B cell (primary cell): ENCODE results near the gene NKG7. TPM values are rescaled to one million over a fixed set of nuclear protein-coding genes. Genes with fewer than 3 reads are reported as not detected.
A peak's percentile ranks its signal among the peaks of the same experiment; 100 is the strongest.

Source experiments
- ATAC-seq: fragments of 200-7000 bp; cut with Tn5 transposase; one replicate; pipeline ENCODE4 v1.10.0; 2021; ENCODE audit warnings: low read depth, mild to moderate bottlenecking, moderate number of reproducible peaks, moderate library complexity
- CTCF ChIA-PET: fragments of 350-600 bp; sonication (Branson Sonifier 250); formaldehyde crosslinking; loops from one replicate; lab custom pipeline; 2021; ENCODE audit warnings: antibody characterized with exemption, inconsistent platforms; lab: Charles Lee
- POLR2A ChIA-PET: fragments of 350-600 bp; sonication (Branson Sonifier 250); formaldehyde crosslinking; loops from one replicate; lab custom pipeline; 2021; ENCODE audit warnings: antibody characterized with exemption; lab: Charles Lee
- DNase-seq: peaks from one replicate; pipeline ENCODE4 v3.0.0; 2013
- H2AFZ ChIP-seq: 2 replicates; pipeline ENCODE4 v1.6.1; 2012; ENCODE audit warnings: mild to moderate bottlenecking, low read depth, low read length; ENCODE audit not compliant: insufficient read depth, poor library complexity, severe bottlenecking
- H3K27ac ChIP-seq, 2 donors: 1 replicate in 1 of 2; 2 replicates in 1 of 2; pipeline ENCODE4 v1.5.1; 2012 to 2013; ENCODE audit warnings: low read length in 2 of 2, mild to moderate bottlenecking in 2 of 2, moderate library complexity in 1 of 2
- H3K27me3 ChIP-seq, 4 experiments: fragments of 200-600 bp in 1 of 4; sonication (generic) in 1 of 4; replicated peaks in 1 of 4; 1 replicate in 2 of 4; 2 replicates in 2 of 4; pipeline versions ENCODE4 v1.6.1 to v1.7.0; 2013 to 2016; ENCODE audit warnings: low read length in 3 of 4, mild to moderate bottlenecking in 2 of 4, mixed read lengths in 1 of 4, moderate library complexity in 1 of 4; ENCODE audit not compliant: insufficient read depth in 4 of 4, control insufficient read depth in 3 of 4; ENCODE audit errors: control extremely low read depth in 1 of 4
- H3K36me3 ChIP-seq, 2 experiments: replicated peaks in 1 of 2; 1 replicate in 1 of 2; 2 replicates in 1 of 2; pipeline versions ENCODE4 v1.6.1 to v1.7.1; 2013; ENCODE audit warnings: low read length in 1 of 2; ENCODE audit not compliant: insufficient read depth in 2 of 2, control insufficient read depth in 1 of 2; ENCODE audit errors: control extremely low read depth in 1 of 2, extremely low read depth in 1 of 2
- H3K4me1 ChIP-seq, 2 donors: fragments of 200-600 bp in 1 of 2; sonication (generic) in 1 of 2; 1 replicate in 1 of 2; 2 replicates in 1 of 2; pipeline versions ENCODE4 v1.5.1 to v1.6.1; 2013 to 2017; ENCODE audit warnings: low read length in 2 of 2; ENCODE audit not compliant: control insufficient read depth in 2 of 2, insufficient read depth in 2 of 2
- H3K4me2 ChIP-seq: replicated peaks from 2 replicates; pipeline ENCODE3; 2012; ENCODE audit warnings: mild to moderate bottlenecking, low read depth, low read length; ENCODE audit not compliant: poor library complexity, severe bottlenecking
- H3K4me3 ChIP-seq, 5 experiments: fragments of 200-600 bp in 1 of 5; sonication (generic) in 1 of 5; 1 replicate in 3 of 5; 2 replicates in 2 of 5; pipeline versions ENCODE4 v1.5.1 to v1.7.0; 2011 to 2016; ENCODE audit warnings: low read length in 4 of 5, mild to moderate bottlenecking in 4 of 5, low read depth in 2 of 5, control low read depth in 1 of 5, moderate library complexity in 1 of 5; ENCODE audit not compliant: insufficient read depth in 1 of 5; ENCODE audit errors: control extremely low read depth in 1 of 5, extremely low read depth in 1 of 5
- H3K79me2 ChIP-seq: fragments of 200-600 bp; sonication (generic); one replicate; pipeline ENCODE4 v1.6.0; 2016; ENCODE audit warnings: low read length; ENCODE audit not compliant: control insufficient read depth, insufficient read depth
- H3K9ac ChIP-seq: fragments of 200-600 bp; sonication (generic); 2 replicates; pipeline ENCODE4 v1.6.1; 2017; ENCODE audit warnings: mild to moderate bottlenecking, low read length, moderate library complexity
- H3K9me3 ChIP-seq, 3 donors: one replicate each; pipeline versions ENCODE4 v1.6.1 to v1.7.1; 2013; ENCODE audit warnings: low read length in 2 of 3; ENCODE audit not compliant: control insufficient read depth in 2 of 3, insufficient read depth in 1 of 3; ENCODE audit errors: control extremely low read depth in 1 of 3
- H4K20me1 ChIP-seq: 2 replicates; pipeline ENCODE4 v1.6.0; 2012; ENCODE audit warnings: mild to moderate bottlenecking, low read length; ENCODE audit not compliant: insufficient read depth, control insufficient read depth, poor library complexity, severe bottlenecking
- H3K27ac Mint-ChIP-seq: one replicate; pipeline ENCODE4 v1.8.0; 2021; ENCODE audit warnings: mixed read lengths
- H3K27me3 Mint-ChIP-seq: one replicate; pipeline ENCODE4 v1.8.0; 2021; ENCODE audit warnings: mixed read lengths
- H3K4me1 Mint-ChIP-seq: one replicate; pipeline ENCODE4 v1.8.0; 2021; ENCODE audit warnings: mixed read lengths
- H3K4me3 Mint-ChIP-seq: one replicate; pipeline ENCODE4 v1.8.0; 2021; ENCODE audit warnings: mixed read lengths
- H3K9me3 Mint-ChIP-seq: one replicate; pipeline ENCODE4 v1.8.0; 2022; ENCODE audit warnings: mixed read lengths; ENCODE audit not compliant: insufficient read depth
- EZH2 ChIP-seq: IDR thresholded peaks from 2 replicates; pipeline ENCODE4 v1.6.1; 2012; ENCODE audit warnings: borderline replicate concordance, low read depth, mild to moderate bottlenecking, moderate library complexity, low read length; ENCODE audit not compliant: insufficient read depth, poor library complexity, severe bottlenecking
- WGBS: methylation state at CpG from one replicate; pipeline ENCODE4 v1.1.5; 2013; ENCODE audit warnings: missing lambda C conversion rate; ENCODE audit not compliant: insufficient coverage; 5-methylcytosine and 5-hydroxymethylcytosine counted together
- intact Hi-C: fragments of 100-400 bp; cut with micrococcal nuclease; formaldehyde crosslinking; loops from one replicate; pipeline ENCODE4 v1.10.0; 2022
- polyA plus RNA-seq: library from polyadenylated mRNA; depleted of rRNA; stranded (reverse); fragments of >200 nt; gene quantifications from 2 replicates; pipeline ENCODE4 v1.2.3, GENCODE V29; 2012
- total RNA-seq, 2 donors: library from RNA; stranded (reverse); fragments of 120-200 nt in 1 of 2; gene quantifications; 1 replicate in 1 of 2; 2 replicates in 1 of 2; pipeline versions ENCODE4 v1.2.3 to v1.2.4, GENCODE V29; 2013 to 2022
- TF ChIP-seq, protein P1 (sequence below): fragments of 200-600 bp; IDR thresholded peaks from one replicate; pipeline ENCODE4 v1.8.0; 2022; ENCODE audit warnings: antibody characterized with exemption, mild to moderate bottlenecking

NKG7 gene
- total and polyA plus RNA-seq, 2 donors (not counting 1 experiment from before 2014, with no cell fraction given) = 1.9 to 6.6 TPM

GRCh38 chr19:51370230-51370629 lies 2.2 kb downstream of the NKG7 start:
- H3K79me2 ChIP-seq = peaks cover 11% of the 10 kb centered on the region
- no peaks in the 10 kb centered on the region for H4K20me1 ChIP-seq
- H2AFZ ChIP-seq = no peak overlapping the region
- peak overlapping the region; percentile 34 for H3K27ac Mint-ChIP-seq
- H3K4me1 Mint-ChIP-seq = peaks cover 20% of the 10 kb centered on the region
- ChIA-PET CTCF (interaction anchor here (0.6 to 1.4 kb wide), 2 partner anchors 291 to 1488 kb away, joined by 3 to 5 read pairs; no protein-coding TSS in a partner anchor), POLR2A (no interaction called here)
- no peak overlapping the region for H3K4me2 ChIP-seq
- ATAC-seq (no peak), DNase-seq (no peak)
- H3K4me3 ChIP-seq = no peak overlapping the region
- no peaks in the 10 kb centered on the region for H3K36me3 ChIP-seq
- H3K27me3 ChIP-seq = no peaks in the 10 kb centered on the region
- TF ChIP-seq, protein P1, sequence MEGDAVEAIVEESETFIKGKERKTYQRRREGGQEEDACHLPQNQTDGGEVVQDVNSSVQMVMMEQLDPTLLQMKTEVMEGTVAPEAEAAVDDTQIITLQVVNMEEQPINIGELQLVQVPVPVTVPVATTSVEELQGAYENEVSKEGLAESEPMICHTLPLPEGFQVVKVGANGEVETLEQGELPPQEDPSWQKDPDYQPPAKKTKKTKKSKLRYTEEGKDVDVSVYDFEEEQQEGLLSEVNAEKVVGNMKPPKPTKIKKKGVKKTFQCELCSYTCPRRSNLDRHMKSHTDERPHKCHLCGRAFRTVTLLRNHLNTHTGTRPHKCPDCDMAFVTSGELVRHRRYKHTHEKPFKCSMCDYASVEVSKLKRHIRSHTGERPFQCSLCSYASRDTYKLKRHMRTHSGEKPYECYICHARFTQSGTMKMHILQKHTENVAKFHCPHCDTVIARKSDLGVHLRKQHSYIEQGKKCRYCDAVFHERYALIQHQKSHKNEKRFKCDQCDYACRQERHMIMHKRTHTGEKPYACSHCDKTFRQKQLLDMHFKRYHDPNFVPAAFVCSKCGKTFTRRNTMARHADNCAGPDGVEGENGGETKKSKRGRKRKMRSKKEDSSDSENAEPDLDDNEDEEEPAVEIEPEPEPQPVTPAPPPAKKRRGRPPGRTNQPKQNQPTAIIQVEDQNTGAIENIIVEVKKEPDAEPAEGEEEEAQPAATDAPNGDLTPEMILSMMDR = no peak
- no peak for TF ChIP-seq EZH2
- H3K9me3 Mint-ChIP-seq = no peaks in the 10 kb centered on the region
- intact Hi-C loops = no loop called here
- H3K27ac ChIP-seq = no peak overlapping the region
- H3K4me1 ChIP-seq = peaks cover 4 to 32% of the 10 kb centered on the region in 2 donors
- no peaks in the 10 kb centered on the region for H3K9me3 ChIP-seq
- H3K4me3 Mint-ChIP-seq = peak overlapping the region; percentile 47
- no peaks in the 10 kb centered on the region for H3K27me3 Mint-ChIP-seq
- no peak overlapping the region for H3K9ac ChIP-seq
- WGBS = 99% methylated on average over 4 of the region's 4 CpGs

- Mint-ChIP-seq H3K27me3 (no peaks in the 10 kb centered on the region), H3K4me1 (peaks cover 32% of the 10 kb centered on the region), H3K4me3 (peak within 1 kb of the TSS; percentile 97), H3K9me3 (no peaks in the 10 kb centered on the region), H3K27ac (peak within 1 kb of the TSS; percentile 95)
- DNase-seq (no peak), ATAC-seq (no peak)
- 32% methylated on average over 12 of the region's 23 CpGs for WGBS
- Histone ChIP-seq H3K36me3 (no peaks in the 10 kb centered on the region), H3K9me3 (no peaks in the 10 kb centered on the region), H3K4me1 (peaks cover 5 to 34% of the 10 kb centered on the region in 2 donors), H3K27ac (peak within 1 kb of the TSS; percentile 11 to 87), H4K20me1 (no peaks in the 10 kb centered on the region), H3K27me3 (no peaks in the 10 kb centered on the region), H2AFZ (peak within 1 kb of the TSS; percentile 89), H3K4me3 (peak within 1 kb of the TSS in 4 of 5 experiments; percentile 77 to 94 (median 85)), H3K4me2 (peak within 1 kb of the TSS; percentile 98), H3K9ac (peak within 1 kb of the TSS; percentile 83), H3K79me2 (peaks cover 11% of the 10 kb centered on the region)
- TF ChIP-seq EZH2 = no peak
- TF ChIP-seq, protein P1 = no peak
- intact Hi-C loops = no loop called here
- POLR2A ChIA-PET = interaction anchor here (0.7 to 1.7 kb wide), 6 partner anchors 20 to 1106 kb away, joined by 3 to 12 read pairs (median 7); partner anchors contain the start of gene SIGLEC10
- CTCF ChIA-PET = interaction anchor here (0.7 to 2.2 kb wide), 11 partner anchors 23 to 293 kb away, joined by 3 to 9 read pairs (median 4); partner anchors contain the start of gene SIGLEC10
Measured at GRCh38 chr19:51368366-51369282, 3.8 kb downstream of the NKG7 start, which contains the start of gene CLDND2. Gene CLDND2, minus strand, starts transcription at chr19:51369003. Its CDS starts 426 bp downstream, at chr19:51368577.
